Measurements from ENCODE around the gene NR2F1. TPM values are rescaled to one million over a fixed set of nuclear protein-coding genes. Genes with fewer than 3 reads are reported as not detected.
A peak's percentile ranks its signal among the peaks of the same experiment; 100 is the strongest.

Gene NR2F1
- total and polyA plus RNA-seq, 2 experiments from 2014 or later = not detected

DNA sequence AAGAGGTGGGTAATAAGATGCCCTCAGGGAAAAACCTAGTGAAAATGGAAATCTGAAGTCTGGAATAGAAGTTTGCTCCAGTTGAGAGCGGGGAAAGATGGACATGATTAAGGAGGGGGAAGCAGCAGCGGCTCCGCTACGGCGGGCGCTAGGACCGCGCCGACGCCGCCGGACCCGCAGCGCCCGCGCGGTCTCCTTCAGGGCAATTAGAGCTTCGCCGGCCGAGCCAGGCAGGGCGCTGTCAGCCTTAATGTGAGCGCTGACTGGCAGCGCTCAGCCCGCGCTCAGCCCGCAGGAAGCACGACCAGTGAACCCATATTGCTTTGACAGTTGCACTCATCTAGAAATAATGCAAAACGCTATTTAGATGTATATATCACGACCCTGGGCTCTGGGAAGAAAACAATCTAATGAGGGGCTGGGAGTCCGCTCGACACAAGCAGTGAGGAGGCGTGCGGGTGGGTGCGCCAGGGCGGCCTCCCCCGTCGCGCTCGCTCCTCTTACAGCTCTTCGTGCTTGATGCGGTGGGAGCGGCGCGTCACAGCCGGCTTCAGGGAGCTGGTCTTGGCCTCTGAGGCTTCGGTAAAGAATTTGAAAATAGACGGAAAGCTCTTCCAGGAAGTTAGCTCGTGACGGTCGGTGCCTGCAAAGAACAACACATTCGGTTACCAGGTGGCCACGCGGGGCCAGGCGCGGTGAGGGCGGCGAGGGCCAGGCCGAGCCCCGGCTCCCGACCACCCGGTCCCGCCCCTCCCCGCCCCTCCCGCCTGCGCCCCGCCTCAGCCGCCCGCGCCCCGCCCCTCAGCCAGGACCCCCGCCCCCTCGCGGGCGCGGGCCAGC, 37.7 kb downstream of the NR2F1 start:
- peak; percentile 88 for DNase-seq (ENCODE audit: low spot score)
- H3K27ac Mint-ChIP-seq = no peak overlapping the region; the same call in 1 of the 2 replicates
- peaks cover 89% of the 10 kb centered on the region for H3K27me3 ChIP-seq (ENCODE audit: insufficient read depth)

More for the DNA sequence above, 37.7 kb downstream of the NR2F1 start:
- TF ChIP-seq EZH2phosphoT487 (IDR thresholded peaks at IDR 0.05; ENCODE audit: unreplicated experiment) = no peak
- TF ChIP-seq, protein P1, sequence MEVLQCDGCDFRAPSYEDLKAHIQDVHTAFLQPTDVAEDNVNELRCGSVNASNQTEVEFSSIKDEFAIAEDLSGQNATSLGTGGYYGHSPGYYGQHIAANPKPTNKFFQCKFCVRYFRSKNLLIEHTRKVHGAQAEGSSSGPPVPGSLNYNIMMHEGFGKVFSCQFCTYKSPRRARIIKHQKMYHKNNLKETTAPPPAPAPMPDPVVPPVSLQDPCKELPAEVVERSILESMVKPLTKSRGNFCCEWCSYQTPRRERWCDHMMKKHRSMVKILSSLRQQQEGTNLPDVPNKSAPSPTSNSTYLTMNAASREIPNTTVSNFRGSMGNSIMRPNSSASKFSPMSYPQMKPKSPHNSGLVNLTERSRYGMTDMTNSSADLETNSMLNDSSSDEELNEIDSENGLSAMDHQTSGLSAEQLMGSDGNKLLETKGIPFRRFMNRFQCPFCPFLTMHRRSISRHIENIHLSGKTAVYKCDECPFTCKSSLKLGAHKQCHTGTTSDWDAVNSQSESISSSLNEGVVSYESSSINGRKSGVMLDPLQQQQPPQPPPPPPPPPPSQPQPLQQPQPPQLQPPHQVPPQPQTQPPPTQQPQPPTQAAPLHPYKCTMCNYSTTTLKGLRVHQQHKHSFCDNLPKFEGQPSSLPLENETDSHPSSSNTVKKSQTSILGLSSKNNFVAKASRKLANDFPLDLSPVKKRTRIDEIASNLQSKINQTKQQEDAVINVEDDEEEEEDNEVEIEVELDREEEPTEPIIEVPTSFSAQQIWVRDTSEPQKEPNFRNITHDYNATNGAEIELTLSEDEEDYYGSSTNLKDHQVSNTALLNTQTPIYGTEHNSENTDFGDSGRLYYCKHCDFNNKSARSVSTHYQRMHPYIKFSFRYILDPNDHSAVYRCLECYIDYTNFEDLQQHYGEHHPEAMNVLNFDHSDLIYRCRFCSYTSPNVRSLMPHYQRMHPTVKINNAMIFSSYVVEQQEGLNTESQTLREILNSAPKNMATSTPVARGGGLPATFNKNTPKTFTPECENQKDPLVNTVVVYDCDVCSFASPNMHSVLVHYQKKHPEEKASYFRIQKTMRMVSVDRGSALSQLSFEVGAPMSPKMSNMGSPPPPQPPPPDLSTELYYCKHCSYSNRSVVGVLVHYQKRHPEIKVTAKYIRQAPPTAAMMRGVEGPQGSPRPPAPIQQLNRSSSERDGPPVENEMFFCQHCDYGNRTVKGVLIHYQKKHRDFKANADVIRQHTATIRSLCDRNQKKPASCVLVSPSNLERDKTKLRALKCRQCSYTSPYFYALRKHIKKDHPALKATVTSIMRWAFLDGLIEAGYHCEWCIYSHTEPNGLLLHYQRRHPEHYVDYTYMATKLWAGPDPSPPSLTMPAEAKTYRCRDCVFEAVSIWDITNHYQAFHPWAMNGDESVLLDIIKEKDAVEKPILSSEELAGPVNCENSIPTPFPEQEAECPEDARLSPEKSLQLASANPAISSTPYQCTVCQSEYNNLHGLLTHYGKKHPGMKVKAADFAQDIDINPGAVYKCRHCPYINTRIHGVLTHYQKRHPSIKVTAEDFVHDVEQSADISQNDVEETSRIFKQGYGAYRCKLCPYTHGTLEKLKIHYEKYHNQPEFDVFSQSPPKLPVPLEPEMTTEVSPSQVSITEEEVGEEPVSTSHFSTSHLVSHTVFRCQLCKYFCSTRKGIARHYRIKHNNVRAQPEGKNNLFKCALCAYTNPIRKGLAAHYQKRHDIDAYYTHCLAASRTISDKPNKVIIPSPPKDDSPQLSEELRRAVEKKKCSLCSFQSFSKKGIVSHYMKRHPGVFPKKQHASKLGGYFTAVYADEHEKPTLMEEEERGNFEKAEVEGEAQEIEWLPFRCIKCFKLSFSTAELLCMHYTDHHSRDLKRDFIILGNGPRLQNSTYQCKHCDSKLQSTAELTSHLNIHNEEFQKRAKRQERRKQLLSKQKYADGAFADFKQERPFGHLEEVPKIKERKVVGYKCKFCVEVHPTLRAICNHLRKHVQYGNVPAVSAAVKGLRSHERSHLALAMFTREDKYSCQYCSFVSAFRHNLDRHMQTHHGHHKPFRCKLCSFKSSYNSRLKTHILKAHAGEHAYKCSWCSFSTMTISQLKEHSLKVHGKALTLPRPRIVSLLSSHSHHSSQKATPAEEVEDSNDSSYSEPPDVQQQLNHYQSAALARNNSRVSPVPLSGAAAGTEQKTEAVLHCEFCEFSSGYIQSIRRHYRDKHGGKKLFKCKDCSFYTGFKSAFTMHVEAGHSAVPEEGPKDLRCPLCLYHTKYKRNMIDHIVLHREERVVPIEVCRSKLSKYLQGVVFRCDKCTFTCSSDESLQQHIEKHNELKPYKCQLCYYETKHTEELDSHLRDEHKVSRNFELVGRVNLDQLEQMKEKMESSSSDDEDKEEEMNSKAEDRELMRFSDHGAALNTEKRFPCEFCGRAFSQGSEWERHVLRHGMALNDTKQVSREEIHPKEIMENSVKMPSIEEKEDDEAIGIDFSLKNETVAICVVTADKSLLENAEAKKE (CRISPR knock-in tag; IDR thresholded peaks at IDR 0.05) = no peak
- TF ChIP-seq ZNF331 (CRISPR knock-in tag; IDR thresholded peaks at IDR 0.05; ENCODE audit: low read depth) = no peak
- TF ChIP-seq STAT1 (IDR thresholded peaks at IDR 0.05; ENCODE audit: unreplicated experiment) = no peak
- TF ChIP-seq, protein P2, sequence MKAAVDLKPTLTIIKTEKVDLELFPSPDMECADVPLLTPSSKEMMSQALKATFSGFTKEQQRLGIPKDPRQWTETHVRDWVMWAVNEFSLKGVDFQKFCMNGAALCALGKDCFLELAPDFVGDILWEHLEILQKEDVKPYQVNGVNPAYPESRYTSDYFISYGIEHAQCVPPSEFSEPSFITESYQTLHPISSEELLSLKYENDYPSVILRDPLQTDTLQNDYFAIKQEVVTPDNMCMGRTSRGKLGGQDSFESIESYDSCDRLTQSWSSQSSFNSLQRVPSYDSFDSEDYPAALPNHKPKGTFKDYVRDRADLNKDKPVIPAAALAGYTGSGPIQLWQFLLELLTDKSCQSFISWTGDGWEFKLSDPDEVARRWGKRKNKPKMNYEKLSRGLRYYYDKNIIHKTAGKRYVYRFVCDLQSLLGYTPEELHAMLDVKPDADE (IDR thresholded peaks at IDR 0.05) = no peak
- TF ChIP-seq, protein P3, sequence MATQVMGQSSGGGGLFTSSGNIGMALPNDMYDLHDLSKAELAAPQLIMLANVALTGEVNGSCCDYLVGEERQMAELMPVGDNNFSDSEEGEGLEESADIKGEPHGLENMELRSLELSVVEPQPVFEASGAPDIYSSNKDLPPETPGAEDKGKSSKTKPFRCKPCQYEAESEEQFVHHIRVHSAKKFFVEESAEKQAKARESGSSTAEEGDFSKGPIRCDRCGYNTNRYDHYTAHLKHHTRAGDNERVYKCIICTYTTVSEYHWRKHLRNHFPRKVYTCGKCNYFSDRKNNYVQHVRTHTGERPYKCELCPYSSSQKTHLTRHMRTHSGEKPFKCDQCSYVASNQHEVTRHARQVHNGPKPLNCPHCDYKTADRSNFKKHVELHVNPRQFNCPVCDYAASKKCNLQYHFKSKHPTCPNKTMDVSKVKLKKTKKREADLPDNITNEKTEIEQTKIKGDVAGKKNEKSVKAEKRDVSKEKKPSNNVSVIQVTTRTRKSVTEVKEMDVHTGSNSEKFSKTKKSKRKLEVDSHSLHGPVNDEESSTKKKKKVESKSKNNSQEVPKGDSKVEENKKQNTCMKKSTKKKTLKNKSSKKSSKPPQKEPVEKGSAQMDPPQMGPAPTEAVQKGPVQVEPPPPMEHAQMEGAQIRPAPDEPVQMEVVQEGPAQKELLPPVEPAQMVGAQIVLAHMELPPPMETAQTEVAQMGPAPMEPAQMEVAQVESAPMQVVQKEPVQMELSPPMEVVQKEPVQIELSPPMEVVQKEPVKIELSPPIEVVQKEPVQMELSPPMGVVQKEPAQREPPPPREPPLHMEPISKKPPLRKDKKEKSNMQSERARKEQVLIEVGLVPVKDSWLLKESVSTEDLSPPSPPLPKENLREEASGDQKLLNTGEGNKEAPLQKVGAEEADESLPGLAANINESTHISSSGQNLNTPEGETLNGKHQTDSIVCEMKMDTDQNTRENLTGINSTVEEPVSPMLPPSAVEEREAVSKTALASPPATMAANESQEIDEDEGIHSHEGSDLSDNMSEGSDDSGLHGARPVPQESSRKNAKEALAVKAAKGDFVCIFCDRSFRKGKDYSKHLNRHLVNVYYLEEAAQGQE (IDR thresholded peaks at IDR 0.05; ENCODE audit: unreplicated experiment) = no peak
- peak; percentile 25 for TF ChIP-seq EZH2 (IDR thresholded peaks at IDR 0.05; ENCODE audit: low read depth, unreplicated experiment)
- no peak for TF ChIP-seq JUNB (IDR thresholded peaks at IDR 0.05; ENCODE audit: unreplicated experiment)
- peak; percentile 26; the same call in 1 of the 2 replicates for TF ChIP-seq NANOG (IDR thresholded peaks at IDR 0.05; ENCODE audit: borderline replicate concordance)
- no peak overlapping the region for H3K27ac ChIP-seq (ENCODE audit: low read depth)
- peak overlapping the region; percentile 91 for H3K4me2 ChIP-seq
- no peaks in the 10 kb centered on the region for H3K79me2 ChIP-seq (replicated peaks; ENCODE audit: insufficient read depth)
- H3K9me3 Mint-ChIP-seq = no peaks in the 10 kb centered on the region
- H3F3A ChIP-seq (replicated peaks; ENCODE audit: low read depth) = 0 out of 2 replicates have a peak, but pooled peaks cover 5% of the 10 kb centered on the region
- H3K27me3 Mint-ChIP-seq (ENCODE audit: insufficient read depth, low read depth, poor library complexity) = peaks cover 71% of the 10 kb centered on the region
- H3K4me3 Mint-ChIP-seq = peak overlapping the region; percentile 81
- H3K4me1 Mint-ChIP-seq = peaks cover 14% of the 10 kb centered on the region
- no peaks in the 10 kb centered on the region; the same call in 2 of the 3 replicates for H3K36me3 Mint-ChIP-seq (ENCODE audit: low read depth)
- H3K4me3 ChIP-seq = peak overlapping the region; percentile 66
- peaks cover 27% of the 10 kb centered on the region for H4K20me1 ChIP-seq (replicated peaks; ENCODE audit: insufficient read depth)
- H3K9me2 ChIP-seq (ENCODE audit: insufficient read depth) = no peaks in the 10 kb centered on the region
- H2AFZ ChIP-seq = no peak overlapping the region
- ATAC-seq = peak; percentile 93
- H3K36me3 ChIP-seq (ENCODE audit: insufficient read depth) = no peaks in the 10 kb centered on the region
- peaks cover 38% of the 10 kb centered on the region for H3K4me1 ChIP-seq (ENCODE audit: insufficient read depth)
